ENCODE measurements around the gene SSBP2.

- TF ChIP-seq CTCF (IDR thresholded peaks at IDR 0.05) (no peak), POLR2A (IDR thresholded peaks at IDR 0.05) (no peak)
These were observed 361.9 kb downstream of the SSBP2 start for GRCh38 chr5:81389025-81389424.

Data from esophagus squamous epithelium (tissue), 4 donors.